ENCODE measurements around the gene HRH2. TPM values are rescaled to one million over a fixed set of nuclear protein-coding genes. Genes with fewer than 3 reads are reported as not detected.

HRH2 gene
- total RNA-seq, 1 experiment from 2014 or later = 9.3 TPM

DNA sequence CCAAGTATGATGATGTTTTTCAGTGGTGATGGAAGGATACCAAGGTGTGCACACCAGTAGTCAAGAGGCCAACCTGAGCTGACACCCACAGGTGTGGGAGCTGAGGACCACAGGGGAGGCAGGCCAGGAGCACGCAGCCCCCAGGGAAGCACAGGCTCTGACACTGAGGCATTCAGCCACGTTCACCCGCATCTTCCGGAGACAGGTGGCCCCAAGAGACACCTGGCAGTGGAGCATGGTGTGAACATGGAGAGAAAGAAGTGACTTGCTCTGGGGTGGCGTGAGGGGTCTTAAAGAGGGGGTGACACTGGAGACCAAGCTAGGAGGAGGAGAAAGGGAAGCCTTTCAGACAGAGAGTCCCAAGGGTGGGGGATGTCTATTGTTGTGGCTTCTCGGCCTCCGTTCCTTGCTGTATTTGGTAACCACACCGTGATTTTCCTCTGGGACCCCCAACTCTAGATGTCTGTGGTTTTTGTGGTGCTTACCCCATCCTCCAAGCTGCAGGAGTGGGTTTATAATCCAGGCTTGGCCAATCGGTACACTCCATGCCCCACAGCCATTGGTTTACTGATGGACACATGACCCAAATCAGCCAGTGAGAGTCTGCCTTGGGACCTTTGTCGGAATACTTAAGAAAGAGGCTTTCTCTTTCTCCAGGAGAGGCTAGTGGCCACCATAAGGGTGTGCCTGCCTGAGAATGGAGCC, 84.6 kb downstream of the HRH2 start:
- Mint-ChIP-seq H3K27ac (no peak overlapping the region), H3K4me3 (no peak overlapping the region), H3K27me3 (ENCODE audit: low read depth) (peaks cover 3% of the 10 kb centered on the region; the same call in 1 of the 2 replicates), H3K9me3 (no peaks in the 10 kb centered on the region), H3K36me3 (no peaks in the 10 kb centered on the region), H3K4me1 (peaks cover 10% of the 10 kb centered on the region)
- ATAC-seq (no peak), DNase-seq (ENCODE audit: low spot score) (no peak)
- POLR2A ChIA-PET = interaction anchor here (0.6 kb wide), 1 partner anchor 645 kb away, joined by 3 read pairs; no protein-coding TSS in a partner anchor
- CTCF ChIA-PET = interaction anchor here (0.5 to 5.4 kb wide), 3 partner anchors 12 to 126 kb away, joined by 3 to 54 read pairs (median 3); no protein-coding TSS in a partner anchor
- TF ChIP-seq, protein P1, sequence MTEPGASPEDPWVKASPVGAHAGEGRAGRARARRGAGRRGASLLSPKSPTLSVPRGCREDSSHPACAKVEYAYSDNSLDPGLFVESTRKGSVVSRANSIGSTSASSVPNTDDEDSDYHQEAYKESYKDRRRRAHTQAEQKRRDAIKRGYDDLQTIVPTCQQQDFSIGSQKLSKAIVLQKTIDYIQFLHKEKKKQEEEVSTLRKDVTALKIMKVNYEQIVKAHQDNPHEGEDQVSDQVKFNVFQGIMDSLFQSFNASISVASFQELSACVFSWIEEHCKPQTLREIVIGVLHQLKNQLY (CRISPR knock-in tag; IDR thresholded peaks at IDR 0.05) = no peak
- TF ChIP-seq, protein P2, sequence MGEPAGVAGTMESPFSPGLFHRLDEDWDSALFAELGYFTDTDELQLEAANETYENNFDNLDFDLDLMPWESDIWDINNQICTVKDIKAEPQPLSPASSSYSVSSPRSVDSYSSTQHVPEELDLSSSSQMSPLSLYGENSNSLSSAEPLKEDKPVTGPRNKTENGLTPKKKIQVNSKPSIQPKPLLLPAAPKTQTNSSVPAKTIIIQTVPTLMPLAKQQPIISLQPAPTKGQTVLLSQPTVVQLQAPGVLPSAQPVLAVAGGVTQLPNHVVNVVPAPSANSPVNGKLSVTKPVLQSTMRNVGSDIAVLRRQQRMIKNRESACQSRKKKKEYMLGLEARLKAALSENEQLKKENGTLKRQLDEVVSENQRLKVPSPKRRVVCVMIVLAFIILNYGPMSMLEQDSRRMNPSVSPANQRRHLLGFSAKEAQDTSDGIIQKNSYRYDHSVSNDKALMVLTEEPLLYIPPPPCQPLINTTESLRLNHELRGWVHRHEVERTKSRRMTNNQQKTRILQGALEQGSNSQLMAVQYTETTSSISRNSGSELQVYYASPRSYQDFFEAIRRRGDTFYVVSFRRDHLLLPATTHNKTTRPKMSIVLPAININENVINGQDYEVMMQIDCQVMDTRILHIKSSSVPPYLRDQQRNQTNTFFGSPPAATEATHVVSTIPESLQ (CRISPR knock-in tag; IDR thresholded peaks at IDR 0.05) = no peak

DNA sequence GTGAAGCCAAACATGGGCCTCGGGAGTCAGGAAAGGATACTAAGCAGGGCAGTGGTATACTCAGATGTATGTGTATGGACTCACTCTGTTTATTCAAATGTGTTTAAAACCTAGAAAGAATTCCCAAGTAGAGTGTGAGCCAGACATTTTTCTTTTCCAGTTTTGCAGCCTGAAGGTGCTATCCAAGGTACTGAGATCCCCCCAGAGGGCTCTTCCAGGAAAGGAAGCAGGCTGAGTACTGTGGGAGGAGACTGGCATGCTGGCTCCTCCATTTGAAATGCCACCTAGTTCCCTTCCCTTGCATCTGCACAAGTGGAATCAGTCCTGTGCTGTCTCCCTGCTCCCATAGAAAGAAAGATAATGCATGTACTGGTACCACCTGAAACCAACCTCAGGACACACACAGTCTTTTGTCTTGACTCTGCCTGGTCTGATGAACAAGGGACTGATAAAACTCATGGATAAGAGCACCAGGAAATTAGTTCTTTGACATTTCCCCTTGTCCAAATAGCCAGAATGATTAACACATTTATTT, 85.9 kb downstream of the HRH2 start:
- POLR2A ChIA-PET = no interaction called here
- Mint-ChIP-seq H3K27ac (no peak overlapping the region), H3K27me3 (ENCODE audit: low read depth) (peaks cover 3% of the 10 kb centered on the region; the same call in 1 of the 2 replicates), H3K36me3 (no peaks in the 10 kb centered on the region), H3K9me3 (no peaks in the 10 kb centered on the region), H3K4me1 (peaks cover 10% of the 10 kb centered on the region), H3K4me3 (no peak overlapping the region)
- ATAC-seq = peak; percentile 70
- no peak for TF ChIP-seq SMAD4 (CRISPR knock-in tag; IDR thresholded peaks at IDR 0.05)
- TF ChIP-seq, protein P3, sequence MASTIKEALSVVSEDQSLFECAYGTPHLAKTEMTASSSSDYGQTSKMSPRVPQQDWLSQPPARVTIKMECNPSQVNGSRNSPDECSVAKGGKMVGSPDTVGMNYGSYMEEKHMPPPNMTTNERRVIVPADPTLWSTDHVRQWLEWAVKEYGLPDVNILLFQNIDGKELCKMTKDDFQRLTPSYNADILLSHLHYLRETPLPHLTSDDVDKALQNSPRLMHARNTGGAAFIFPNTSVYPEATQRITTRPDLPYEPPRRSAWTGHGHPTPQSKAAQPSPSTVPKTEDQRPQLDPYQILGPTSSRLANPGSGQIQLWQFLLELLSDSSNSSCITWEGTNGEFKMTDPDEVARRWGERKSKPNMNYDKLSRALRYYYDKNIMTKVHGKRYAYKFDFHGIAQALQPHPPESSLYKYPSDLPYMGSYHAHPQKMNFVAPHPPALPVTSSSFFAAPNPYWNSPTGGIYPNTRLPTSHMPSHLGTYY (CRISPR knock-in tag; IDR thresholded peaks at IDR 0.05) = no peak
- TF ChIP-seq, protein P4, sequence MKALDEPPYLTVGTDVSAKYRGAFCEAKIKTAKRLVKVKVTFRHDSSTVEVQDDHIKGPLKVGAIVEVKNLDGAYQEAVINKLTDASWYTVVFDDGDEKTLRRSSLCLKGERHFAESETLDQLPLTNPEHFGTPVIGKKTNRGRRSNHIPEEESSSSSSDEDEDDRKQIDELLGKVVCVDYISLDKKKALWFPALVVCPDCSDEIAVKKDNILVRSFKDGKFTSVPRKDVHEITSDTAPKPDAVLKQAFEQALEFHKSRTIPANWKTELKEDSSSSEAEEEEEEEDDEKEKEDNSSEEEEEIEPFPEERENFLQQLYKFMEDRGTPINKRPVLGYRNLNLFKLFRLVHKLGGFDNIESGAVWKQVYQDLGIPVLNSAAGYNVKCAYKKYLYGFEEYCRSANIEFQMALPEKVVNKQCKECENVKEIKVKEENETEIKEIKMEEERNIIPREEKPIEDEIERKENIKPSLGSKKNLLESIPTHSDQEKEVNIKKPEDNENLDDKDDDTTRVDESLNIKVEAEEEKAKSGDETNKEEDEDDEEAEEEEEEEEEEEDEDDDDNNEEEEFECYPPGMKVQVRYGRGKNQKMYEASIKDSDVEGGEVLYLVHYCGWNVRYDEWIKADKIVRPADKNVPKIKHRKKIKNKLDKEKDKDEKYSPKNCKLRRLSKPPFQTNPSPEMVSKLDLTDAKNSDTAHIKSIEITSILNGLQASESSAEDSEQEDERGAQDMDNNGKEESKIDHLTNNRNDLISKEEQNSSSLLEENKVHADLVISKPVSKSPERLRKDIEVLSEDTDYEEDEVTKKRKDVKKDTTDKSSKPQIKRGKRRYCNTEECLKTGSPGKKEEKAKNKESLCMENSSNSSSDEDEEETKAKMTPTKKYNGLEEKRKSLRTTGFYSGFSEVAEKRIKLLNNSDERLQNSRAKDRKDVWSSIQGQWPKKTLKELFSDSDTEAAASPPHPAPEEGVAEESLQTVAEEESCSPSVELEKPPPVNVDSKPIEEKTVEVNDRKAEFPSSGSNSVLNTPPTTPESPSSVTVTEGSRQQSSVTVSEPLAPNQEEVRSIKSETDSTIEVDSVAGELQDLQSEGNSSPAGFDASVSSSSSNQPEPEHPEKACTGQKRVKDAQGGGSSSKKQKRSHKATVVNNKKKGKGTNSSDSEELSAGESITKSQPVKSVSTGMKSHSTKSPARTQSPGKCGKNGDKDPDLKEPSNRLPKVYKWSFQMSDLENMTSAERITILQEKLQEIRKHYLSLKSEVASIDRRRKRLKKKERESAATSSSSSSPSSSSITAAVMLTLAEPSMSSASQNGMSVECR (CRISPR knock-in tag; IDR thresholded peaks at IDR 0.05; ENCODE audit: borderline replicate concordance) = peak; percentile 53; the same call in 1 of the 2 replicates
- TF ChIP-seq TEAD4 (CRISPR knock-in tag; IDR thresholded peaks at IDR 0.05) = no peak
- TF ChIP-seq, protein P2 (CRISPR knock-in tag; IDR thresholded peaks at IDR 0.05) = no peak
- peak; percentile 39 for DNase-seq (ENCODE audit: low spot score)
- CTCF ChIA-PET = no interaction called here

DNA sequence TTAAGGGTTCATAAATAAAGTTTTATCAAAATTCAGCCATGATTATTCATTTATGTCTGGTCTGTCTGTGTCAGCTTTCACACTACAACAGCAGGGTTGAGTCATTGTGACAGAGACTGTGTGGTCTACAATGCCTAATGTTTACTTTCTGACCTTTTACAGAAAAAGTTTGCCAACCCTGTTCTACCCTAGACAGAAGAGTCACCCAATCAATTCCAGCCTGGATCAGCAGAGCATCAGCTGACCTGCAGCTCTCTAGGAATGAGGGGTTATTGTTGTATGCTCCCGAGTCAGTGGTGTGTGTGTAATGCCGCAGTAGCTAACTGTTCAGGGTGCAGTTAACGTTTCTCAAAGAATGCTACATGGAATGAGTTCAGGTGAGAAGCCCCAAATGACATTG, 87.3 kb downstream of the HRH2 start:
- H3K4me1 Mint-ChIP-seq = peaks cover 10% of the 10 kb centered on the region
- TF ChIP-seq ZNF232 (CRISPR knock-in tag; IDR thresholded peaks at IDR 0.05) = no peak
- TF ChIP-seq, protein P3 (CRISPR knock-in tag; IDR thresholded peaks at IDR 0.05) = no peak
- TF ChIP-seq, protein P5, sequence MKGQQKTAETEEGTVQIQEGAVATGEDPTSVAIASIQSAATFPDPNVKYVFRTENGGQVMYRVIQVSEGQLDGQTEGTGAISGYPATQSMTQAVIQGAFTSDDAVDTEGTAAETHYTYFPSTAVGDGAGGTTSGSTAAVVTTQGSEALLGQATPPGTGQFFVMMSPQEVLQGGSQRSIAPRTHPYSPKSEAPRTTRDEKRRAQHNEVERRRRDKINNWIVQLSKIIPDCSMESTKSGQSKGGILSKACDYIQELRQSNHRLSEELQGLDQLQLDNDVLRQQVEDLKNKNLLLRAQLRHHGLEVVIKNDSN (CRISPR knock-in tag; IDR thresholded peaks at IDR 0.05) = no peak
- ATAC-seq (no peak), DNase-seq (ENCODE audit: low spot score) (no peak)
- H3K9me3 Mint-ChIP-seq = no peaks in the 10 kb centered on the region
- H3K4me3 Mint-ChIP-seq = no peak overlapping the region
- H3K27ac Mint-ChIP-seq = no peak overlapping the region
- POLR2A ChIA-PET = interaction anchor here (1.3 kb wide), 1 partner anchor 127 kb away, joined by 3 read pairs; the partner anchor contains the start of gene CPLX2
- no peaks in the 10 kb centered on the region for H3K36me3 Mint-ChIP-seq
- CTCF ChIA-PET = interaction anchor here (0.5 to 3.7 kb wide), 2 partner anchors 15 to 61 kb away, joined by 3 to 31 read pairs; no protein-coding TSS in a partner anchor
- H3K27me3 Mint-ChIP-seq (ENCODE audit: low read depth) = peaks cover 3% of the 10 kb centered on the region; the same call in 1 of the 2 replicates

All from WTC11 (cell line).